Transverse colon (tissue), 4 donors: Measurements from ENCODE around the gene E2F1. TPM values are rescaled to one million over a fixed set of nuclear protein-coding genes. Genes with fewer than 3 reads are reported as not detected.

ENCODE experiments used
- DNase-seq: peaks from one replicate; pipeline ENCODE4 v3.0.0-alpha.2; 2019
- H3K27ac ChIP-seq, 4 donors: fragments of 200-600 bp; sonication (generic); 2 replicates each; pipeline ENCODE4 v1.5.1; 2016 to 2018; ENCODE audit warnings: inconsistent platforms in 4 of 4
- H3K27me3 ChIP-seq: fragments of 200-600 bp; sonication (generic); 2 replicates; pipeline ENCODE4 v1.5.1; 2017; ENCODE audit warnings: inconsistent platforms
- H3K36me3 ChIP-seq, 4 donors: fragments of 200-600 bp; sonication (generic); 2 replicates each; pipeline ENCODE4 v1.5.1; 2017 to 2019; ENCODE audit warnings: inconsistent platforms in 4 of 4
- H3K4me1 ChIP-seq, 4 donors: fragments of 200-600 bp; sonication (generic); 2 replicates each; pipeline ENCODE4 v1.5.1; 2017 to 2020; ENCODE audit warnings: inconsistent platforms in 4 of 4
- H3K4me3 ChIP-seq, 4 donors: fragments of 200-600 bp; sonication (generic); 1 replicate in 1 of 4; 2 replicates in 3 of 4; pipeline versions ENCODE4 v1.5.1 to v1.6.1; 2017 to 2019; ENCODE audit warnings: inconsistent platforms in 4 of 4
- H3K9me3 ChIP-seq, 2 donors: fragments of 200-600 bp; sonication (generic); 2 replicates each; pipeline ENCODE4 v1.5.1; 2017 to 2019; ENCODE audit warnings: inconsistent platforms in 2 of 2
- CTCF ChIP-seq, 5 experiments: fragments of 200-600 bp in 3 of 5; fragments of 450-650 bp in 2 of 5; sonication (generic) in 3 of 5; IDR thresholded peaks; 1 replicate in 2 of 5; 2 replicates in 3 of 5; pipeline ENCODE4 v1.5.1; 2016 to 2017; ENCODE audit warnings: antibody characterized with exemption in 5 of 5, inconsistent platforms in 3 of 5, mild to moderate bottlenecking in 2 of 5, moderate library complexity in 1 of 5
- EP300 ChIP-seq: sonication (generic); formaldehyde crosslinking; IDR thresholded peaks from one replicate; pipeline ENCODE4 v1.6.1; 2017; ENCODE audit warnings: antibody characterized with exemption, low read depth
- POLR2A ChIP-seq: fragments of 450-650 bp; IDR thresholded peaks from one replicate; pipeline ENCODE4 v1.6.1; 2016; ENCODE audit warnings: antibody characterized with exemption, mild to moderate bottlenecking, moderate library complexity
- POLR2AphosphoS5 ChIP-seq, 3 donors: sonication (generic); formaldehyde crosslinking; IDR thresholded peaks; one replicate each; pipeline ENCODE4 v1.6.1; 2016; ENCODE audit warnings: antibody characterized with exemption in 3 of 3
- WGBS, 2 donors: methylation state at CpG; one replicate each; pipeline ENCODE4 v1.1.5; 2018; ENCODE audit warnings: low coverage in 1 of 2; 5-methylcytosine and 5-hydroxymethylcytosine counted together
- in situ Hi-C, 4 donors: fragments of 200-750 bp; cut with MboI; loops; one replicate each; pipeline versions ENCODE4 v1.15.0 to v1.15.1; 2017; ENCODE audit warnings: low sequenced_read_pairs in 3 of 4, low pct_ligation_motif_present in 1 of 4, low pct_unique_long_range_greater_than_20kb in 1 of 4
- intact Hi-C: fragments of 100-400 bp; cut with DNase I; formaldehyde crosslinking; loops from one replicate; pipeline ENCODE4 v1.15.1; 2023; ENCODE audit warnings: low total_unique reads
- total RNA-seq, 4 donors: library from RNA; depleted of rRNA; stranded (reverse); fragments of >200 nt; gene quantifications; one replicate each; pipeline ENCODE4 v1.1.0, GENCODE V29; 2016

Gene E2F1
- total RNA-seq, 4 donors from 2014 or later, result 1.2 to 2.7 (median 2.1) TPM; not detected in 1

DNA sequence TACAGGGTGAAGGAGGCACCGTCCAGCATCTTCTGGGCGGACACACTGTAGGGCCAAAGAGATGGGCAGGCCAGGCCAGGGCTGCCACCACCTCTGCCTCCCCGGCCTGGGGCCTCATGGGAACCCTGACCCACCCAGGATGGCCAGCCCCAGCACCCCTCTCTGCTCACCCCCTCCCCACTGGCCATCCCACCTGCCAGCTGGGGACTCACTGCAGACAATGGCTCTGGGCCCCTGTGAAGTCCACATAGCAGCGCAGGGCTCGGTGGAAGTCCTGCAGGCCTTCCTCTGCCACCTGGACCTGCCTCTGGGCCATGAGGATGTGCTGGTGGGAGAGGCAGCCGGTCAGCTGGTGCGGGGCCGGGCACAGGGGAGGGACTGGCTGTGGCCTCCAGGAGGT, 27.7 kb downstream of the E2F1 start:
- WGBS, 2 donors, result 88% methylated on average over 6 of the region's 8 CpGs; no CpG with 5 or more reads in 1 of the 2 donors
- no peaks in the 10 kb centered on the region for H3K9me3 ChIP-seq
- no peak overlapping the region for H3K27ac ChIP-seq
- H3K27me3 ChIP-seq, result no peaks in the 10 kb centered on the region
- TF ChIP-seq POLR2A (no peak), CTCF (IDR thresholded peaks at IDR 0.05) (no peak), EP300 (no peak), POLR2AphosphoS5 (IDR thresholded peaks at IDR 0.05) (no peak)
- in situ Hi-C loops, result loop anchor here in 2 of 4 donors (10.0 kb wide), 2 partner anchors 194 to 204 kb away; no protein-coding TSS in a partner anchor
- H3K4me1 ChIP-seq, result peaks cover 14 to 23% (median 19%) of the 10 kb centered on the region in 4 donors
- H3K36me3 ChIP-seq, result peaks cover 0 to 4% (median 1%) of the 10 kb centered on the region in 4 donors
- H3K4me3 ChIP-seq, result no peak overlapping the region
- intact Hi-C loops, result no loop called here
- DNase-seq, result no peak

- intact Hi-C loops (no loop called here), in situ Hi-C loops (loop anchor here in 2 of 4 donors (10.0 kb wide), 2 partner anchors 193 to 203 kb away; no protein-coding TSS in a partner anchor)
Observed at GRCh38 chr20:33657704-33658095, 28.5 kb downstream of the E2F1 start.

DNA sequence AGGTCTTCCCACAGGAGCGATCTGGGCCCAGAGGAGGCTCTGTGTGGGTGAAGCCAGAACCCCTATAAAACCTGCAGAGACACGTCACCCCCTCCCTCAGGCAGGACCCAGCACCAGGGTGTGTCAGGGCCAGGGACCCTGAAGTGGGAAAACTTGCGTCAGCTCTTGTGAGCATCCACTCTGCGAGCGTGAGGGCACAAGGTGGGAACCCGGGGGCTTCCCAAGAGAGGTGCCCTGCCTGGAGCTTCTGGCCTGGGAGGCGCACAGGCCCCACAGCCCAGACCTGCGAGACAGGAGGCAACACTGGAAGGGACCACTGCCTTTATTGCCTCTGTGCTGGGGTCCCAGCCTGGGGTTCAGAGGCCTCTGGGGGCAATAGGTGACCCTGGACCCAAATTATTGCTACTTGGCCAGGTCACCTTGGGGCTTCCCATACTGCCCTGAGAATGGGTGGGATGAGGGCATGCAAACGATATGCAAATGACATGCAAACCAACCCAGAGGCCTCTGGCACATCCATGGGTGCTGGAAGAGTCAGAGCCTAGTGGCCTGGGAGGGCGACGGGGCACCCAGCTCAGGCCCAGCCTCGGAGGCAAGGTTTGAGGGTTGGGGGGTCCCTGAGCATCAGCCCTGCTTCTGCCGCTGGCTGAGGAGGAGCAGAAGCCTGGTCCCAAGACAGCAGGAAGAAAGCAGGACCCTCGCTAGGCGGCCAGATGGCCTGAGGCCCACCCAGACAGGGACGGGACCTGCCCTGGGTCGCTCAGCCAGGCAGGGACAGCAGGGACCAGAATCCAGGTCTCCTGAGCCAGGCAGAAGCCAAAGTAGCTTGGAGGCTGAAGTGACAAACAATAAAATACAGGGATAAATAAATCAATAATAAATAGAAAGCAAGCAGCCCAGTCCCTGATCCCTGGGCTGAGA, 29.1 kb downstream of the E2F1 start:
- TF ChIP-seq POLR2A (no peak), POLR2AphosphoS5 (IDR thresholded peaks at IDR 0.05) (no peak), EP300 (no peak), CTCF (IDR thresholded peaks at IDR 0.05) (no peak)
- Histone ChIP-seq H3K36me3 (peaks cover 0 to 4% (median 1%) of the 10 kb centered on the region in 4 donors), H3K4me1 (peaks cover 14 to 23% (median 19%) of the 10 kb centered on the region in 4 donors), H3K27me3 (no peaks in the 10 kb centered on the region), H3K27ac (no peak overlapping the region), H3K4me3 (no peak overlapping the region), H3K9me3 (no peaks in the 10 kb centered on the region)
- in situ Hi-C loops (loop anchor here in 2 of 4 donors (10.0 kb wide), 2 partner anchors 192 to 202 kb away; no protein-coding TSS in a partner anchor), intact Hi-C loops (no loop called here)
- 96% methylated on average over 12 of the region's 17 CpGs; no CpG with 5 or more reads in 1 of the 2 donors for WGBS, 2 donors
- DNase-seq, result no peak

More at GRCh38 chr20:33657704-33658095, 28.5 kb downstream of the E2F1 start:
- Histone ChIP-seq H3K4me3 (no peak overlapping the region), H3K9me3 (no peaks in the 10 kb centered on the region), H3K27ac (no peak overlapping the region), H3K27me3 (no peaks in the 10 kb centered on the region), H3K36me3 (peaks cover 0 to 4% (median 1%) of the 10 kb centered on the region in 4 donors), H3K4me1 (peaks cover 17 to 25% (median 20%) of the 10 kb centered on the region in 4 donors)
- no peak for TF ChIP-seq POLR2A
- TF ChIP-seq POLR2AphosphoS5 (IDR thresholded peaks at IDR 0.05), result no peak
- TF ChIP-seq CTCF (IDR thresholded peaks at IDR 0.05), result no peak
- TF ChIP-seq EP300, result no peak
- 94% methylated on average over 12 of the region's 12 CpGs; no CpG with 5 or more reads in 1 of the 2 donors for WGBS, 2 donors
- no peak for DNase-seq
